Neural progenitor cell (in vitro differentiated cells): Measurements from ENCODE around the gene ANKDD1A. TPM values are rescaled to one million over a fixed set of nuclear protein-coding genes. Genes with fewer than 3 reads are reported as not detected.

Source experiments
- DNase-seq: peaks from one replicate; pipeline ENCODE4 v3.0.0-alpha.2; 2016; ENCODE audit warnings: low spot score
- H2AFZ ChIP-seq: fragments of 200-600 bp; sonication (generic); replicated peaks from 2 replicates; pipeline ENCODE4 v1.6.1; 2016; ENCODE audit warnings: antibody characterized with exemption
- H3F3A ChIP-seq: fragments of 200-600 bp; sonication (generic); 2 replicates; pipeline ENCODE4 v1.6.1; 2016; ENCODE audit warnings: antibody characterized with exemption, low read depth
- H3K27ac ChIP-seq: fragments of 200-600 bp; sonication (generic); 2 replicates; pipeline ENCODE4 v1.5.1; 2016; ENCODE audit warnings: mild to moderate bottlenecking
- H3K27me3 ChIP-seq: fragments of 200-600 bp; sonication (generic); 2 replicates; pipeline ENCODE4 v1.6.1; 2016; ENCODE audit warnings: mild to moderate bottlenecking, moderate library complexity
- H3K36me3 ChIP-seq: fragments of 200-600 bp; sonication (generic); 2 replicates; pipeline ENCODE4 v1.5.1; 2016
- H3K4me1 ChIP-seq: fragments of 200-600 bp; sonication (generic); 2 replicates; pipeline ENCODE4 v1.6.1; 2016; ENCODE audit warnings: mixed run types
- H3K4me2 ChIP-seq: fragments of 200-600 bp; sonication (generic); 2 replicates; pipeline ENCODE4 v1.6.1; 2016
- H3K4me3 ChIP-seq: fragments of 200-600 bp; sonication (generic); 2 replicates; pipeline ENCODE4 v1.5.1; 2016
- H3K79me2 ChIP-seq: fragments of 200-600 bp; sonication (generic); 2 replicates; pipeline ENCODE4 v1.6.1; 2016; ENCODE audit warnings: low read depth
- H3K9ac ChIP-seq: fragments of 200-600 bp; sonication (generic); 2 replicates; pipeline ENCODE4 v1.6.1; 2016
- H3K9me3 ChIP-seq: fragments of 200-600 bp; sonication (generic); 2 replicates; pipeline ENCODE4 v1.5.1; 2016; ENCODE audit warnings: low read depth
- H4K20me1 ChIP-seq: fragments of 200-600 bp; sonication (generic); 2 replicates; pipeline ENCODE4 v1.6.1; 2016; ENCODE audit warnings: low read depth
- H3K27ac Mint-ChIP-seq: 3 replicates; pipeline ENCODE4 v1.8.0; 2021; ENCODE audit warnings: mixed read lengths
- H3K27me3 Mint-ChIP-seq: 2 replicates; pipeline ENCODE4 v1.8.0; 2022; ENCODE audit warnings: low read depth, mild to moderate bottlenecking, inconsistent platforms, moderate library complexity, mixed read lengths; ENCODE audit not compliant: insufficient read depth
- H3K36me3 Mint-ChIP-seq: 3 replicates; pipeline ENCODE4 v1.8.0; 2021; ENCODE audit warnings: mixed read lengths
- H3K4me1 Mint-ChIP-seq: 3 replicates; pipeline ENCODE4 v1.8.0; 2021; ENCODE audit warnings: mixed read lengths
- H3K4me3 Mint-ChIP-seq: 3 replicates; pipeline ENCODE4 v1.8.0; 2021; ENCODE audit warnings: mild to moderate bottlenecking, moderate library complexity, mixed read lengths
- H3K9me3 Mint-ChIP-seq: 3 replicates; pipeline ENCODE4 v1.8.0; 2020; ENCODE audit warnings: mixed read lengths
- CTCF ChIP-seq: fragments of 200-600 bp; sonication (generic); IDR thresholded peaks from 2 replicates; pipeline ENCODE4 v1.5.1; 2017; ENCODE audit warnings: antibody characterized with exemption, mild to moderate bottlenecking
- EZH2 ChIP-seq: fragments of 200-600 bp; sonication (generic); IDR thresholded peaks from 2 replicates; pipeline ENCODE4 v1.6.1; 2017; ENCODE audit warnings: antibody characterized with exemption, mild to moderate bottlenecking, moderate library complexity
- EZH2phosphoT487 ChIP-seq: fragments of 200-600 bp; sonication (generic); IDR thresholded peaks from 2 replicates; pipeline ENCODE4 v1.6.1; 2017; ENCODE audit warnings: antibody characterized with exemption
- total RNA-seq: library from RNA; depleted of rRNA; stranded (reverse); fragments of >200 nt; gene quantifications from 2 replicates; pipeline ENCODE4 v1.2.3, GENCODE V29; 2015; ENCODE audit warnings: low replicate concordance

ANKDD1A gene
- total RNA-seq, 1 donor from 2014 or later, result 6.1 TPM

GRCh38 chr15:64981812-64982431 lies 70.2 kb downstream of the ANKDD1A start:
- H3K4me2 ChIP-seq, result no peak overlapping the region
- H3K4me3 Mint-ChIP-seq, result no peak overlapping the region

GRCh38 chr15:64982472-64982871 lies 70.8 kb downstream of the ANKDD1A start:
- H3F3A ChIP-seq, result peaks cover 33% of the 10 kb centered on the region
- H3K79me2 ChIP-seq, result peaks cover 13% of the 10 kb centered on the region
- H2AFZ ChIP-seq, result no peak overlapping the region
- Mint-ChIP-seq H3K9me3 (no peaks in the 10 kb centered on the region), H3K36me3 (peaks cover 3% of the 10 kb centered on the region), H3K27me3 (peaks cover 2% of the 10 kb centered on the region), H3K27ac (no peak overlapping the region), H3K4me1 (peaks cover 50% of the 10 kb centered on the region), H3K4me3 (no peak overlapping the region)
- no peaks in the 10 kb centered on the region for H3K36me3 ChIP-seq
- H3K4me1 ChIP-seq, result peaks cover 35% of the 10 kb centered on the region
- H3K9ac ChIP-seq, result no peak overlapping the region
- no peak for DNase-seq
- H3K4me3 ChIP-seq, result no peak overlapping the region
- H3K4me2 ChIP-seq, result no peak overlapping the region
- no peaks in the 10 kb centered on the region for H3K9me3 ChIP-seq
- H3K27ac ChIP-seq, result peak overlapping the region; percentile 43
- H3K27me3 ChIP-seq, result no peaks in the 10 kb centered on the region
- TF ChIP-seq EZH2phosphoT487, result no peak
- peaks cover 8% of the 10 kb centered on the region for H4K20me1 ChIP-seq

More at GRCh38 chr15:64981812-64982431, 70.2 kb downstream of the ANKDD1A start:
- H4K20me1 ChIP-seq, result peaks cover 8% of the 10 kb centered on the region
- peaks cover 33% of the 10 kb centered on the region for H3F3A ChIP-seq
- peaks cover 10% of the 10 kb centered on the region for H3K79me2 ChIP-seq
- H3K4me3 ChIP-seq, result no peak overlapping the region
- Mint-ChIP-seq H3K36me3 (peaks cover 3% of the 10 kb centered on the region), H3K27ac (peak overlapping the region; percentile 78), H3K9me3 (no peaks in the 10 kb centered on the region), H3K27me3 (peaks cover 2% of the 10 kb centered on the region), H3K4me1 (peaks cover 46% of the 10 kb centered on the region)
- no peak overlapping the region for H3K27ac ChIP-seq
- H3K9me3 ChIP-seq, result no peaks in the 10 kb centered on the region
- H3K27me3 ChIP-seq, result no peaks in the 10 kb centered on the region
- no peak overlapping the region for H2AFZ ChIP-seq
- no peaks in the 10 kb centered on the region for H3K36me3 ChIP-seq
- H3K4me1 ChIP-seq, result peaks cover 35% of the 10 kb centered on the region
- TF ChIP-seq CTCF (no peak), EZH2phosphoT487 (no peak), EZH2 (no peak)
- peak overlapping the region; percentile 27 for H3K9ac ChIP-seq
- no peak for DNase-seq

GRCh38 chr15:64985366-64986033 lies 73.8 kb downstream of the ANKDD1A start:
- no peaks in the 10 kb centered on the region for H3K9me3 ChIP-seq
- Mint-ChIP-seq H3K27ac (no peak overlapping the region), H3K36me3 (peaks cover 7% of the 10 kb centered on the region), H3K4me3 (no peak overlapping the region), H3K27me3 (peaks cover 4% of the 10 kb centered on the region), H3K4me1 (peaks cover 46% of the 10 kb centered on the region), H3K9me3 (no peaks in the 10 kb centered on the region)
- H3K36me3 ChIP-seq, result no peaks in the 10 kb centered on the region
- H3K4me1 ChIP-seq, result peaks cover 21% of the 10 kb centered on the region
- H3K9ac ChIP-seq, result no peak overlapping the region
- TF ChIP-seq EZH2phosphoT487 (no peak), EZH2 (no peak), CTCF (no peak)
- H3K27me3 ChIP-seq, result no peaks in the 10 kb centered on the region
- DNase-seq, result no peak
- H3F3A ChIP-seq, result peaks cover 35% of the 10 kb centered on the region
- peaks cover 30% of the 10 kb centered on the region for H3K79me2 ChIP-seq
- no peak overlapping the region for H3K27ac ChIP-seq
- H3K4me3 ChIP-seq, result no peak overlapping the region
- peaks cover 8% of the 10 kb centered on the region for H4K20me1 ChIP-seq
- no peak overlapping the region for H3K4me2 ChIP-seq
- H2AFZ ChIP-seq, result no peak overlapping the region

- H3K27ac ChIP-seq, result no peak overlapping the region
- Mint-ChIP-seq H3K27ac (no peak overlapping the region), H3K4me1 (peaks cover 44% of the 10 kb centered on the region)
Observed at GRCh38 chr15:64987136-64987535, 75.4 kb downstream of the ANKDD1A start.

More at GRCh38 chr15:64987136-64987535, 75.4 kb downstream of the ANKDD1A start:
- no peak overlapping the region for H3K4me2 ChIP-seq
- H3K4me3 Mint-ChIP-seq, result peak overlapping the region; percentile 1
- peaks cover 32% of the 10 kb centered on the region for H3K79me2 ChIP-seq
- H3F3A ChIP-seq, result peaks cover 31% of the 10 kb centered on the region
- TF ChIP-seq EZH2phosphoT487, result no peak
- no peak for TF ChIP-seq CTCF
- TF ChIP-seq EZH2, result no peak
- peaks cover 4% of the 10 kb centered on the region for H3K27me3 Mint-ChIP-seq
- no peak overlapping the region for H3K9ac ChIP-seq
- H3K36me3 ChIP-seq, result no peaks in the 10 kb centered on the region
- H3K9me3 Mint-ChIP-seq, result no peaks in the 10 kb centered on the region
- H2AFZ ChIP-seq, result no peak overlapping the region
- H3K4me1 ChIP-seq, result peaks cover 10% of the 10 kb centered on the region
- H3K36me3 Mint-ChIP-seq, result peaks cover 7% of the 10 kb centered on the region
- H4K20me1 ChIP-seq, result peaks cover 8% of the 10 kb centered on the region
- DNase-seq, result no peak
- no peaks in the 10 kb centered on the region for H3K27me3 ChIP-seq
- no peak overlapping the region for H3K4me3 ChIP-seq
- no peaks in the 10 kb centered on the region for H3K9me3 ChIP-seq
